ENCODE data around the gene MYLK.

Gene MYLK

DNA sequence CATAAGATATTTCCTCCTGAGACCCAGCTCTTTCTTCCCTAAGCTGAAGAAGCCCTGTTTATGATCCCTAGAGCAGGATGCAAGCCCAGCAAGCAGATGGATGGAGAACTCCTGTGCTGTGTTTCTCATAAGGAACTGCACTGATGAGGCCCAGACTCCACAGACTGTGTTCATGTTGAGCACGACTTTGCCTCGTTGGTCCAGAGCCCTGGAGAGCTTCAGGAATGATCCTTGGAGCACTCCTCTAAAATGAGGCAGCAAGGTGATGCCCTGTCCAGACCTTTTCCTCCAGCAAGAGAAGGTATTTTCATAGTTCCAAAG is 83.8 kb downstream of the MYLK start:
- no peaks in the 10 kb centered on the region for H3K36me3 Mint-ChIP-seq (ENCODE audit: low read depth)

DNA sequence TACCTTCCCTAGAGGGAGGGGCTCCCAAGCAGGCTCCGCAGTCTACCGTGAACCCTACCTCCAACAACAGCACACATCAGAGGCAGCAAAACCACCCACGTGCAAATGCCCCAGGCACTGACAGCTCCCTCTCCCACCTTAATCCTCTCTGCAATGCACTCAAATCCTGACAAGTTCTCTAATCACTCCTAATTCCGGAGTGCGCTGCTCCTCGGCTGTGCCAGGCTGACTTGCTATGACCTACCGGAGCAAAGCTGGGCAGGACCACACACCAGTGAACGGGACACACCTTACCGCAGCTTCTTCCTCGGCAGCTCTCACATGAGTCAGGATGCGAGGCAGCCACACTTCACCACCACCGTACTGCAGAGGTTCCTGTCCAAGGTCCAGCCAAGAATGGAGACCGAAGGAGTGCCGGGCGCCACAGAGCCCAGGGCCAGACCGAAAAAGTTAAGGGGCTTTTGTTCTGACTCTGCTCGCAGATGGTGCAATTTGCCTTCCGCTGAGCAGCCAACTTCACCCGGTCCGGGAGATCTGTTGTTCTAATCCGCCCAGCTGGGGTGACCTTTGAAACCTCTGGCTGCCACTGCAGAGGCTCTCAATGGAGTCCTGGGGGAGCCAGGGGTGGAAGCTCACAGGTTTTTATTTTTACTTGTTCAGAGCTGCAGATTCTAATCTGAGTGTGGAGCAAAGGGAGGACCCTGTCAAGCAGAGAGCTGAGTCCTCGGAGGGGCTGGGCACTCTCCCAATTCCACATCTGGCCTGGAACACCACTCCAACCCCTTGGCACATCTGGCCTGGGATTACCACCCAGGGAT is 84.4 kb downstream of the MYLK start:
- no peaks in the 10 kb centered on the region for H3K9me3 Mint-ChIP-seq
- no peaks in the 10 kb centered on the region for H3K4me1 Mint-ChIP-seq (ENCODE audit: low read depth)
- H3K27me3 Mint-ChIP-seq, result no peaks in the 10 kb centered on the region
- H3K36me3 Mint-ChIP-seq (ENCODE audit: low read depth), result no peaks in the 10 kb centered on the region
- no peak overlapping the region for H3K27ac Mint-ChIP-seq
- H3K4me3 Mint-ChIP-seq, result no peak overlapping the region

More for the DNA sequence above, 83.8 kb downstream of the MYLK start:
- Mint-ChIP-seq H3K27ac (no peak overlapping the region), H3K9me3 (no peaks in the 10 kb centered on the region), H3K4me1 (ENCODE audit: low read depth) (no peaks in the 10 kb centered on the region), H3K27me3 (no peaks in the 10 kb centered on the region), H3K4me3 (no peak overlapping the region)

DNA sequence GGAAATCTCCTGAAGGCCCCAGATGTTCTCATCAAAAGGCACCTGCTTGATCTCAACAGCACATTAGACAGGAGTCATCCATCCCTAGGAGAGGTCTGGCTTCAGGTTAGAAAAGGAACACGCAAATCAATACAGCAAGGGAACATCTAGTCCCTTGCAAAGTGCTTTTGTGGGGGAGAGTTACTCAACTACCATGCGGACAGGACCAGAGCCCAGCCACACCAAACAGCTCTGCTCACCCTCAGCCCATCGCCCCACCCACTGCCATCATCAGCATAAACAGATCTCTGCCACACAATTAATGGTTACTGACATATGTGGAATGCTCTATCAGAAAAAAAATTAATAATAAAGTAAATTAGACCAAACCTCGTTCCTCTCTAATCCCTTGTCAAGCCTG is 85.6 kb downstream of the MYLK start:
- no peaks in the 10 kb centered on the region for H3K4me1 Mint-ChIP-seq (ENCODE audit: low read depth)
- no peak overlapping the region for H3K27ac Mint-ChIP-seq
- no peak overlapping the region for H3K4me3 Mint-ChIP-seq
- no peaks in the 10 kb centered on the region for H3K27me3 Mint-ChIP-seq
- H3K9me3 Mint-ChIP-seq, result no peaks in the 10 kb centered on the region
- no peaks in the 10 kb centered on the region for H3K36me3 Mint-ChIP-seq (ENCODE audit: low read depth)

DNA sequence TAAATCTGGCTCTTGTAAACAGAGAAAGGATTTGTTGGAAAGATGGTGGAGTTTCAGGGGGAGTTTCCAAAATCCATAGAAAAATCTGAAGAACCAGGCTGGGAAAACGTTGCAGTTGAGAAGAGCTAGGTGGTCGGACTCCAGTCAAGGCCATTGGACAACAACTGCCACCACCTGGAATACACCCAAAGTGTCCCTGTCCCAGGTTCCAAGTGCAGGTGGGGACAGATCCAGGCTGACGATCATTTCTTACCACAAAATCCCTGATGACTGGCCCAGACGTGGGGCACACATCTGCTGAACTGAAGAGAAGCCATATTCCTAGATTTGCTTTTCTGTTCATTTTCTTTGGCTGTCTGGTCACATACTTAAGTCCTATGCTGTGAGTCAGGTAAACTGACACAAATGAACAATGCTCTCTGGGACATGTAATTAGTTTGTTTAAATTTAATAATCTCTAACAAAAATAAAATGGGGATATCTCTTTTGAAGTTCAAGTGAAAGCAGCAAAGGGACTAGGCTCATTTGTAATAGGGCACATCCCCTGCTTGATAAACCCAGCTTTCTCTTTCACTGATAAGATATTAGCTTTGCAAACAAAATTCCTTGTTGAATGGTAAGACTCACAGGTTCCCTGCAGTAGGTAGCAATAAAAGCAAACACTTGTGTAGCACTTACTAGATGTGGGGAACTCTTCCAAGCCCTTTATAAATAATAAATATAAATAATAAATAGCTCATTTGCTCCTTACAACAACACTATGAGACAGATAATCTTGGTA is 88.5 kb downstream of the MYLK start:
- Mint-ChIP-seq H3K4me3 (no peak overlapping the region), H3K9me3 (no peaks in the 10 kb centered on the region), H3K4me1 (ENCODE audit: low read depth) (no peaks in the 10 kb centered on the region), H3K27ac (no peak overlapping the region), H3K27me3 (peaks cover 6% of the 10 kb centered on the region), H3K36me3 (ENCODE audit: low read depth) (no peaks in the 10 kb centered on the region)

DNA sequence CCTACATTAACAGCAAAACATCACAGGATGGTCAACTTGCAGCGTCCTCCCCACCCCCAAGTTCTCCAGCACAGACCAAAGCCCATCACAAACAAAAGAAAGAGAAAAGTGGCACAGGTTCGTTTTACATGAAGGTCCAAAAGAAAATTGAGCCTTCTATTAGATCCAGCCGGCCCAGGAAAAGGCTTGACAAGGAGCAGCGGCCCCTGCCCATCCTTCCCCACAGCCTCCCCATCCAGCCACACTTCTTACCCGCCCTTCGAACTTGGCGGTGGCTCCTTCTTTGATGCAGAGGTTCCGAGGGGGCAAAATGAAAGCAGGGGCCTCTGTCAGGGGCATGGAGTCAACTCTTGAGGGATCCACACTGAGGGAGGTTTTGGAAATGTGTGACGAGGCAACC is 90.7 kb downstream of the MYLK start:
- Mint-ChIP-seq H3K27ac (no peak overlapping the region), H3K27me3 (peaks cover 6% of the 10 kb centered on the region), H3K36me3 (ENCODE audit: low read depth) (no peaks in the 10 kb centered on the region), H3K4me3 (no peak overlapping the region), H3K9me3 (no peaks in the 10 kb centered on the region), H3K4me1 (ENCODE audit: low read depth) (no peaks in the 10 kb centered on the region)

DNA sequence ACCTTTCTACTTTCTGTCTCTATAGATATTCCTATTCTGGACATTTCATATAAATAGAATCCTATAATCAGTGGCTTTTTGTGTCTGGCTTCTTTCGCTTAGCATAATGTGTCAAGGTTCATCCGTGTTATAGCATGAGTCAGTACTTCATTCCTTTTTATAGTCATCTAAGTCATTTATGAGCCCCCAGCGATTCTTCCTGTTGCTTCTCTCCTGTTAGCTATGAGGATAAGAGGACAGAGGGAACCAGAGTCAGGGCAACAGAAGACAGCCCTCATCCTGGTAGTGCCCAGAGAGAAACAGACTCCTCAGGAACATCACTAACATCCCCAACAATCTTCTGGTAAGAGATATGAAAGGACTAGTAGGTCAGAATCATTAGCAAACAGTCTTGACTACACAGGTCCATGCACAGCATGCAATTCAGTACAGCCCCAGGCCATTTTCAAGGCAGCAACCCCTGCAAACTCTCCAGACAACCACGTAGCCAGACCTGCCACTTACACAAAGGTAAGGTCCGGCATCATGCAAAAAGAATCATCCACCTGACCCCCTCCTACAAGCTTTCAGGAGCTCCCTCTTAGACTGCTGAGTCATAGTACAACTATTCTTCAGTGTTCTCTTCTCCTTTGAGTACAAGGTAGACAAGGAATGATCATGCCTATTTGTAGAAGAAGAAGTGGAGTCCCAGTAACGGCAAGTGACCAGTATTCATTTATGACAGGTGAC is 91.5 kb downstream of the MYLK start:
- Mint-ChIP-seq H3K4me1 (ENCODE audit: low read depth) (no peaks in the 10 kb centered on the region), H3K9me3 (no peaks in the 10 kb centered on the region), H3K27me3 (peaks cover 6% of the 10 kb centered on the region), H3K27ac (no peak overlapping the region), H3K4me3 (no peak overlapping the region), H3K36me3 (ENCODE audit: low read depth) (no peaks in the 10 kb centered on the region)

DNA sequence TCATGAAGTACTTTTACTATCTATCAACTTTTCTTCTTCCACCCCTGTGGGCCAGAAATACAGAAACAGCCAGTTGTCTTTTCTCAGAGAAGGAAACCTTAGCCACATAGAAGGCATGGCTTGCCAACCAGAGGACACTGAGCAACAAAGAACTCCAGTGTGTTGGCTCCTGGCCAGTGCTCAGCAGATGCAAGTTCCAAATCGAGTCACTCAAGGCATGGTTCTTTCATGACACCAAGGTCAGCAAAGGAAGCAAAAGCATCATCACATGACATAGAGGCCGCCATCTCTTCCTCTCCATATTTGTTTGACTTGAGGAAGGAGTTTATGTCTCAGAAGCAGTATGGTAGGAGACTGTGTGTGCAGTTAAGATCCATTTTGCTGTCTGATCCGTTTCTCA is 92.2 kb downstream of the MYLK start:
- no peak overlapping the region for H3K4me3 Mint-ChIP-seq
- no peaks in the 10 kb centered on the region for H3K4me1 Mint-ChIP-seq (ENCODE audit: low read depth)
- no peaks in the 10 kb centered on the region for H3K9me3 Mint-ChIP-seq
- H3K36me3 Mint-ChIP-seq (ENCODE audit: low read depth), result no peaks in the 10 kb centered on the region
- H3K27ac Mint-ChIP-seq, result no peak overlapping the region
- H3K27me3 Mint-ChIP-seq, result peaks cover 6% of the 10 kb centered on the region

DNA sequence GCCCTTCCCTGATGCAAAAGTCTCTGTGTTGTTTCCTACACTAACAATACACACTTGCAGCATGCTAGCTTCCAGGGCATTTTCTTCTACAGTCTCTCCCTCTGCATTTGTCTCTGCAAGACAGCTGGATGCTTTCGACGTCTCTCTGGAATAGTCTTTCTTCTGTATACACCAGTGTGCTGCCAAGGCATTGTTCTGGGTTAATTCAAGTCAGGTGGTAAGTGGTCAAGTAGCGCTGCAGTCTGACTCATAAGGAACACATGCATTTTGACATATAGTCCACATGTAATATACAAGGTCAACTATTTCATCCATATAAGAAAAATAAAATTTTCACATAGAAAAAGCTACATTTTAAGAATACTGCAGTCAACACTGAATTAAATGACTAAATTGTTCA is 92.7 kb downstream of the MYLK start:
- H3K4me3 Mint-ChIP-seq, result no peak overlapping the region

DNA sequence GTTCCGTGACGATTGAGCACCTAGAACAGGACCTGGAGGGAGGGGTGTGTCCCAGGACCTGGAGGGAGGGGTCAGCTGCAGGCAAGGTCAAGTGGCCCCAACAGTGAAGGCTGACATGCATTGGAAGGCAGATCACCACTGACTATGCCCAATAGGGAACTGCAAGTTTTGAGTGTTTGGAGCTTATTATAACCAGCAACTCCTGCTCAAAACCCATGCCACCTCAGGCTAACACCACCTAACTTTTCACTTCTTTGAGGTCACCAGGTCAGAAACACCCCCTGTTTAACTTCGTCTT is 93.1 kb downstream of the MYLK start:
- Mint-ChIP-seq H3K4me1 (ENCODE audit: low read depth) (no peaks in the 10 kb centered on the region), H3K27me3 (peaks cover 6% of the 10 kb centered on the region), H3K36me3 (ENCODE audit: low read depth) (no peaks in the 10 kb centered on the region), H3K27ac (no peak overlapping the region), H3K9me3 (no peaks in the 10 kb centered on the region), H3K4me3 (no peak overlapping the region)

More for the DNA sequence above, 92.7 kb downstream of the MYLK start:
- Mint-ChIP-seq H3K27ac (no peak overlapping the region), H3K9me3 (no peaks in the 10 kb centered on the region), H3K27me3 (peaks cover 6% of the 10 kb centered on the region), H3K36me3 (ENCODE audit: low read depth) (no peaks in the 10 kb centered on the region), H3K4me1 (ENCODE audit: low read depth) (no peaks in the 10 kb centered on the region)

DNA sequence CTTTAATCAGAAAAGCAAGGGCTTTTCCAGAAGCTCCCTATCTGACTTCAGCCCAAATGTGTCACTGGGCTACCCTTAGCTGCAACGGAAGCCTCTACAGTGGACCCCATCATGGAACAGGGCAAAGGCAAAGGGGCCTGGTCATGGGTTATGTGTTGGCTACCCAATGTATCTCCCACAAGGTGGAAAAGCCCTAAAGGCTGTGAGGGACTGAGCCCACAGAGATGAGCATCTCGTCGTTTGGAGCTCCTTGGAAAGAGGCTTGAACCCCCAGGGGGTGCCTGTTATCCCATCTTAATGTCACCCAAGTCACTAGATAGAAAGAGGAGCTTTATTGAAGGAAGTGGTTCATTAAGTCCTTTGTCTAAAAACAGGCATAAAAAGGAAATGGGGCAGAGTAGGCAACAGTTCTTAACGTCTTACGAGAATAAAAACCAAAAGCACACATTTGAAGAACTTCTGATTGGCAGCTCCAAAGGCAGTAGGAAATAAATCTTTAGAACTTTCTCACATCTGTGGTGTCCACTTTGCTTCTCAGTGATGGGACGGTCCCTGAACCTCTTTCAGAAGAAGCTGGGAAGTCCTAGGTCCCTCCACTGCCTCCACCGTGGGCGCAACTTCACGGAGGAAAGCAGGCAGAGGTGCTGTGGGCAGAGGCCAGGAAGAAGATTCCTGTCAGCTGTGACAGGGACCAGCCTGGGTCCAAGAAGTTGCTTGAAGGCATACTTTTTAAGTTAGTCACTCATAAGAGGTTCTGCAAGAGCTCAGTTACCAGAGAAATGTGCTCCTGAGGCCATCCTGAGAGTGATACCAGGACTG is 93.7 kb downstream of the MYLK start:
- Mint-ChIP-seq H3K27me3 (peaks cover 6% of the 10 kb centered on the region), H3K9me3 (no peaks in the 10 kb centered on the region), H3K36me3 (ENCODE audit: low read depth) (no peaks in the 10 kb centered on the region), H3K4me1 (ENCODE audit: low read depth) (no peaks in the 10 kb centered on the region), H3K27ac (no peak overlapping the region), H3K4me3 (no peak overlapping the region)

DNA sequence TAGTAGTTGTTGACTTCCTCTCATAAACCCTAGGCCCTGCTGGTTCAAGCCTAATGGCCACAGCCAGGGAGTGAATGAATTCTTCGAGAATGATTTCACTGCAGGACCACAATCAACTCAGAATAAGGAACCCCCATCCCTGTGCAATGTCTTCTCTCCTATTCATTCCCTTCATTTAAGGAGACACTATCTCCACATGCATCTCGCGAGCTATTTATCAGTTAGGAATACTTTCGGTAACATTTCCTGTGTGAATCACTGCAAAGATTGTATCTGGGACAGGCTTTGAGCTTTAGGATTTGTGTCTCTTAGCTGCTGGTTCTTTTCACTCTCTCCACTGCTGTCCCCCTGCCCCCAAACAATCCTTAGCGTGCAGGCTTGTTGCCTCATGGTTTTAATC is 94.4 kb downstream of the MYLK start:
- H3K36me3 Mint-ChIP-seq (ENCODE audit: low read depth), result no peaks in the 10 kb centered on the region
- no peak overlapping the region for H3K27ac Mint-ChIP-seq
- no peak overlapping the region for H3K4me3 Mint-ChIP-seq
- no peaks in the 10 kb centered on the region for H3K9me3 Mint-ChIP-seq
- no peaks in the 10 kb centered on the region for H3K4me1 Mint-ChIP-seq (ENCODE audit: low read depth)
- peaks cover 6% of the 10 kb centered on the region for H3K27me3 Mint-ChIP-seq

DNA sequence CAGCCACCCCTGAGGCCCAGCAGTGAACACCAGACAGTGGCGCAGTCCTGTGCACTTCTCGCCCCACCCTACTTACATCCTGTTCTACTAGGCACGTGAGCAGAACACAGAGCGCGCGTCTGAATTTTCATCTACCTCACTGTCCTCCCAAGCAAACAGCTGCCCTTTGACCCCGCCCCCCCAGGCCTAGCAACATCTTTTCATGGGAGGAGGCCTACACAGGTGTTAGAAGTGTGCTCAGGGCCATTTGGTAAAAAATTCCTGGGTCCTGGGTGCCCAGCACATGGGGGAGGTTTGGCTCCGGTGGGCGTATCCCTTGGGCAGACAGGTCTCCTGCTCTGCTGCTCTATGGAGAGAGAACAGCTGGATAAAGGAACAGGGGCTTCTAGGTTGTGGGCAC is 95.0 kb downstream of the MYLK start:
- Mint-ChIP-seq H3K9me3 (no peaks in the 10 kb centered on the region), H3K4me3 (no peak overlapping the region), H3K27me3 (peaks cover 6% of the 10 kb centered on the region), H3K36me3 (ENCODE audit: low read depth) (no peaks in the 10 kb centered on the region), H3K4me1 (ENCODE audit: low read depth) (no peaks in the 10 kb centered on the region), H3K27ac (no peak overlapping the region)

DNA sequence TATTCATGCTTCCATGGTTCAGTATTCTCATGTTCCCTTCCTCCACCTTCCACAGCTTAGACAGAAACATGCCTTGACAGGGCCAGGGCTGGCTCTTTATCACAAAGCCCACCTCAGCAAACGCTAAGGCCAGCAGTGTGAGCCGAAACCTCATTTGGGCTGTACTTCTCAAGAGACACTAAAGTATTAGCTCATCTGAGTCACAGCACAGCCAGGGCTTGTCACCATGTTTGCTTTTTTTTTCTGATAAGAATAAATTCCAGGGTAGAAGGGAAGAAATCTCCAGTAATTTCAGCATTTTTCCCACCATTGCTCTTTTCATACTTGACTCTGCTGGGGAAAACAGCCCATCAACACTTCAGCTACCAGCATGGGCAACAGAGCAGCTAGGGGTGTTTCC is 95.4 kb downstream of the MYLK start:
- H3K9me3 Mint-ChIP-seq, result no peaks in the 10 kb centered on the region
- no peak overlapping the region for H3K27ac Mint-ChIP-seq
- H3K4me3 Mint-ChIP-seq, result no peak overlapping the region
- no peaks in the 10 kb centered on the region for H3K36me3 Mint-ChIP-seq (ENCODE audit: low read depth)
- no peaks in the 10 kb centered on the region for H3K4me1 Mint-ChIP-seq (ENCODE audit: low read depth)
- peaks cover 6% of the 10 kb centered on the region for H3K27me3 Mint-ChIP-seq

DNA sequence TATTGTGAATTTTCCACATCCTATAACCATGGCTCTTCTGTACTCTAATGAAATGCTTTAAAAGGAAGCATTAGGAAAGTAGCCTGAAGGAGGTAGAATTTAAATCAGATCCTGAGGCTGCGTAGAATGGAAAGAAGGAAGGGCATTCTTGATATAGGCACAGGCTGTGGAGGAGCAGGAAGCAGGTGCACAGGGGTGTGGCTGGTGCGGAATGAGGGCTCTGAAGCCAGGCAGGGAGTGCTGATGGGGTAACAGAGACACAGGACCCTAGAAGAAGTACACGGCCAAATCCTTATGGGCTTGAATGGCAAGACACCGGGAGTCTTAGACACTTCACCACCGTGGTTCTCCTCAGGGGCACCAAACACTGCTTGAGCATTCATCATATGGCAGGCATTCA is 97.0 kb downstream of the MYLK start:
- H3K27ac Mint-ChIP-seq, result no peak overlapping the region
- no peaks in the 10 kb centered on the region for H3K36me3 Mint-ChIP-seq (ENCODE audit: low read depth)
- H3K9me3 Mint-ChIP-seq, result no peaks in the 10 kb centered on the region
- no peak overlapping the region for H3K4me3 Mint-ChIP-seq
- H3K27me3 Mint-ChIP-seq, result no peaks in the 10 kb centered on the region
- no peaks in the 10 kb centered on the region for H3K4me1 Mint-ChIP-seq (ENCODE audit: low read depth)

DNA sequence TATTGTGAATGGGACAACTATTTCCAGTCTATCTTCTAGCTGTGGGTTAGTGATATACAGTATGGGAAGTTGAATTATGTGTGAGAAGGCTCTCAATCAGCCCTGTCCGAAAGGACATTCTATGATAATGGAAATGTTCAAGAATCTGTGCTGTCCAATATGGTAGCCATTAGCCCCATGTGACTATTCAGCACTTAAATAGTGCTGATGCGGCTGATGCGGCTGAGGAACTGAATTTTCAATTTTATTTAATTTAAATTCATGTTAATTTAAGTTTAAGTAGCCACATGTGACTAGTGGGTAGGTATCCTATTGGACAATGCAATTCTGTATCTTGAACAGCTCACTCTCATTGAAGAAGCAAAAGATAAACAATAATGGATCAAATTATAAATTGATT is 98.5 kb downstream of the MYLK start:
- H3K27ac Mint-ChIP-seq, result no peak overlapping the region
- no peaks in the 10 kb centered on the region for H3K36me3 Mint-ChIP-seq (ENCODE audit: low read depth)
- H3K4me1 Mint-ChIP-seq (ENCODE audit: low read depth), result no peaks in the 10 kb centered on the region
- no peaks in the 10 kb centered on the region for H3K27me3 Mint-ChIP-seq
- no peaks in the 10 kb centered on the region for H3K9me3 Mint-ChIP-seq
- no peak overlapping the region for H3K4me3 Mint-ChIP-seq

All from stimulated activated naive CD8-positive, alpha-beta T cell treated with anti-CD3 and anti-CD28 coated beads, Interleukin-15, Interleukin-2, amounts not matched to agents 100 ng/mL and 50 ng/mL, for 24 hours (primary cell).